Upper lobe of left lung (tissue), 6 donors: Measurements from ENCODE around the gene SLC6A3. TPM values are rescaled to one million over a fixed set of nuclear protein-coding genes. Genes with fewer than 3 reads are reported as not detected.
A peak's percentile ranks its signal among the peaks of the same experiment; 100 is the strongest.

Source experiments
- ATAC-seq, 2 donors: fragments of 200-7000 bp; cut with Tn5 transposase; one replicate each; pipeline ENCODE4 v1.9.1; 2022; ENCODE audit warnings: mild to moderate bottlenecking in 2 of 2, moderate library complexity in 2 of 2; ENCODE audit not compliant: low FRiP score in 2 of 2
- DNase-seq, 2 donors: peaks; one replicate each; pipeline ENCODE4 v3.0.0-alpha.2; 2019 to 2020
- H3K27ac ChIP-seq, 4 donors: fragments of 200-600 bp; sonication (generic); one replicate each; pipeline ENCODE4 v1.5.1; 2016 to 2019
- H3K27me3 ChIP-seq, 4 donors: fragments of 200-600 bp; sonication (generic); one replicate each; pipeline ENCODE4 v1.5.1; 2017 to 2019
- H3K36me3 ChIP-seq, 4 donors: fragments of 200-600 bp; sonication (generic); one replicate each; pipeline ENCODE4 v1.5.1; 2016 to 2019
- H3K4me1 ChIP-seq, 4 donors: fragments of 200-600 bp; sonication (generic); one replicate each; pipeline ENCODE4 v1.5.1; 2018 to 2019
- H3K4me3 ChIP-seq, 4 donors: fragments of 200-600 bp; sonication (generic); one replicate each; pipeline ENCODE4 v1.5.1; 2017 to 2019; ENCODE audit warnings: mild to moderate bottlenecking in 2 of 4, moderate library complexity in 1 of 4
- H3K9me3 ChIP-seq, 4 donors: fragments of 200-600 bp; sonication (generic); one replicate each; pipeline ENCODE4 v1.5.1; 2018 to 2019
- EP300 ChIP-seq, 4 donors: sonication (generic); formaldehyde crosslinking; IDR thresholded peaks; one replicate each; pipeline ENCODE4 v1.5.1; 2017; ENCODE audit warnings: antibody characterized with exemption in 4 of 4, control low read depth in 2 of 4
- POLR2A ChIP-seq, 4 donors: fragments of 450-650 bp; IDR thresholded peaks; one replicate each; pipeline ENCODE4 v1.5.1; 2016 to 2017; ENCODE audit warnings: antibody characterized with exemption in 4 of 4, mild to moderate bottlenecking in 2 of 4
- POLR2AphosphoS5 ChIP-seq, 2 donors: sonication (generic); formaldehyde crosslinking; IDR thresholded peaks; one replicate each; pipeline ENCODE4 v1.5.1; 2017; ENCODE audit warnings: antibody characterized with exemption in 2 of 2
- WGBS, 2 donors: methylation state at CpG; one replicate each; pipeline ENCODE4 v1.1.5; 2017 to 2018; 5-methylcytosine and 5-hydroxymethylcytosine counted together
- total RNA-seq, 6 donors: library from RNA; depleted of rRNA in 4 of 6; stranded (reverse); fragments of >200 nt in 4 of 6; gene quantifications; one replicate each; pipeline versions ENCODE4 v1.1.0 to v1.2.1, GENCODE V29; 2016 to 2021
- TF ChIP-seq, protein P1 (sequence below), 6 experiments: fragments of 450-650 bp in 4 of 6; fragments of 200-600 bp in 2 of 6; sonication (generic) in 2 of 6; IDR thresholded peaks; one replicate each; pipeline ENCODE4 v1.5.1; 2016 to 2019; ENCODE audit warnings: antibody characterized with exemption in 6 of 6
- donor health status: DM: no; HTN: no; CAD: no; lungs with moderate emphysema.
- donor health status: DM: no; HTN: yes; CAD: no; lungs with severe emphysema.

SLC6A3 gene
- total RNA-seq, 6 donors from 2014 or later, result 0.15 to 1.2 (median 0.36) TPM; not detected in 2

DNA sequence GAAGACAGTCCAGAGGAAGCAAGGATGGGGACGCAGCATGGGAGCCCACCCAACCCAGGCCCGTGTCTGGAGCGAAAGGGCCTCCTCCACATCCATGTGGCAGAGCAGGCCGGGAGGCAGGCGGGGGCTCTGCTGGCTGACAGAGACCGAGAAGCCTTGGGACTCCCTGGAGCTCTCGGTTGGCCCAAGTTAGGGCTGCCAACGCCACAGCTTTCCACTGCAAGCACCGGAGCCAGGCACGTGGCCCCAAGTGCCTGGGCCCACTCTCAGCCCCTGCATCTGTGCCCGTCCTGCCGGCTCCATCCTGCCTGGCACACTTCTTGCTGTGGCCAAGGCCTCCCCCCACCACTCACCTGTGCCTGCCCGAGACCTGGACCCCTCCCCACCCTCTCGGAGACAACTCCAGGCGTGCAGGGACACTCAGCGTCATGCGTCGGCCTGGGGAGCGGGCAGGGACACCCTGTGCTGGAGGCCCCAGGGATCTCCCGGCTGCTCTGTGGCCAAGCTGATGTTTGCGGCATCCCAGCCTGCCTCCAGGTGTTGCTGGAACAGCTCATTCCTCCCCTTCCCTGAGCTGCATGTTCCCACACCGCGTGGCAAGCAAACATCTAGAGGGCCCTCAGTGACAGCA is 31.5 kb downstream of the SLC6A3 start:
- TF ChIP-seq, protein P1, sequence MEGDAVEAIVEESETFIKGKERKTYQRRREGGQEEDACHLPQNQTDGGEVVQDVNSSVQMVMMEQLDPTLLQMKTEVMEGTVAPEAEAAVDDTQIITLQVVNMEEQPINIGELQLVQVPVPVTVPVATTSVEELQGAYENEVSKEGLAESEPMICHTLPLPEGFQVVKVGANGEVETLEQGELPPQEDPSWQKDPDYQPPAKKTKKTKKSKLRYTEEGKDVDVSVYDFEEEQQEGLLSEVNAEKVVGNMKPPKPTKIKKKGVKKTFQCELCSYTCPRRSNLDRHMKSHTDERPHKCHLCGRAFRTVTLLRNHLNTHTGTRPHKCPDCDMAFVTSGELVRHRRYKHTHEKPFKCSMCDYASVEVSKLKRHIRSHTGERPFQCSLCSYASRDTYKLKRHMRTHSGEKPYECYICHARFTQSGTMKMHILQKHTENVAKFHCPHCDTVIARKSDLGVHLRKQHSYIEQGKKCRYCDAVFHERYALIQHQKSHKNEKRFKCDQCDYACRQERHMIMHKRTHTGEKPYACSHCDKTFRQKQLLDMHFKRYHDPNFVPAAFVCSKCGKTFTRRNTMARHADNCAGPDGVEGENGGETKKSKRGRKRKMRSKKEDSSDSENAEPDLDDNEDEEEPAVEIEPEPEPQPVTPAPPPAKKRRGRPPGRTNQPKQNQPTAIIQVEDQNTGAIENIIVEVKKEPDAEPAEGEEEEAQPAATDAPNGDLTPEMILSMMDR (IDR thresholded peaks at IDR 0.05), result no peak
- TF ChIP-seq POLR2A (IDR thresholded peaks at IDR 0.05) (no peak), EP300 (IDR thresholded peaks at IDR 0.05) (no peak), POLR2AphosphoS5 (IDR thresholded peaks at IDR 0.05) (no peak)
- H3K36me3 ChIP-seq, result no peaks in the 10 kb centered on the region
- H3K27me3 ChIP-seq, result no peaks in the 10 kb centered on the region
- H3K4me3 ChIP-seq, result no peak overlapping the region
- 60 to 69% methylated on average over 4 to 22 of the region's 23 CpGs for WGBS, 2 donors
- no peaks in the 10 kb centered on the region for H3K9me3 ChIP-seq
- H3K27ac ChIP-seq, result no peak overlapping the region
- peak in 1 of 2 donors; percentile 60 for DNase-seq
- H3K4me1 ChIP-seq, result no peaks in the 10 kb centered on the region
- ATAC-seq, result no peak

DNA sequence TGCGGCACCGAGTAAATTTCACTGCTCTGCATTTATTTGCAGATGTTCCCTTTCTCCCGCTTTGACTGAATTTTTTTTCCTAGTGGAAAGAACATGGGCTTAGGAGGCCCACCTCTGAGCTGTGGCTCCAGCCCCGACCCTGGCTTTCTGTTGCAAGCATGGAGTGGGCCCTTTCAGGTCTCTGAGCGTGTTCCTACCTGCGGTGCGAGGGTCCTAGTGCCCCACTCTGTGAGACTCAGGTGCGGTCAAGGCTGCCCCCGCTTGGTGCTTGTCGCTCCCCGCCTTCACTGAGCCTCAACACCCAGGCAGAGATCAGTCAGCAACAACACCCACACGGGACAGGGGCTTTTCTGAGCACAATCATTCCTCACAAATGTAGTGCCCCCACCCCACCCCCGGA is 32.0 kb downstream of the SLC6A3 start:
- Histone ChIP-seq H3K27ac (no peak overlapping the region), H3K4me3 (no peak overlapping the region), H3K9me3 (no peaks in the 10 kb centered on the region), H3K4me1 (no peaks in the 10 kb centered on the region), H3K36me3 (no peaks in the 10 kb centered on the region), H3K27me3 (no peaks in the 10 kb centered on the region)
- DNase-seq (no peak), ATAC-seq (no peak)
- WGBS, 2 donors, result 63 to 67% methylated on average over 11 to 13 of the region's 13 CpGs
- TF ChIP-seq, protein P1 (IDR thresholded peaks at IDR 0.05), result no peak
- no peak for TF ChIP-seq EP300 (IDR thresholded peaks at IDR 0.05)
- TF ChIP-seq POLR2AphosphoS5 (IDR thresholded peaks at IDR 0.05), result no peak
- TF ChIP-seq POLR2A (IDR thresholded peaks at IDR 0.05), result no peak

DNA sequence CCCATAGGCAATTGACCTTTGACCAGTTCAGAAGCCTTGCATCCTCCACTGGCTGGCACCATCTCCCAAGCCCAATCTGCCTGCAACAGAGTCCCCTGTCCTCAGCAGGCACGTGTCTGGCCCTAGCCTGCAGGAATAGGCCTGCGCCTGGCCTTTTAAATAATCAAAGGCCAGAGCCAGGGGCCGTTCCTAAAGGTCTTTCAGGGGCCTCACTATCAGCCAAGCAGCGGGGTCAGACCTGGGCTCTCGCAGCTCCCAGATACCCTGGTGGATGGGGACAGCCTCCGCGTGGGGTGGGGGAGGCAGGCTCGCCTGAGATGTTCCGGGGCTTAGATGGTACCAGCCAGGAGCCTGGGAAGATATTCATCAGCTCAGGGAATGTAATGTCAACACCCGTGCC is 32.6 kb downstream of the SLC6A3 start:
- Histone ChIP-seq H3K27me3 (no peaks in the 10 kb centered on the region), H3K27ac (no peak overlapping the region), H3K4me3 (no peak overlapping the region), H3K36me3 (no peaks in the 10 kb centered on the region), H3K9me3 (no peaks in the 10 kb centered on the region), H3K4me1 (no peaks in the 10 kb centered on the region)
- no peak for TF ChIP-seq POLR2AphosphoS5 (IDR thresholded peaks at IDR 0.05)
- no peak for TF ChIP-seq POLR2A (IDR thresholded peaks at IDR 0.05)
- no peak for TF ChIP-seq EP300 (IDR thresholded peaks at IDR 0.05)
- TF ChIP-seq, protein P1 (IDR thresholded peaks at IDR 0.05), result no peak
- ATAC-seq (no peak), DNase-seq (no peak)
- 51 to 67% methylated on average over 9 to 10 of the region's 10 CpGs for WGBS, 2 donors

DNA sequence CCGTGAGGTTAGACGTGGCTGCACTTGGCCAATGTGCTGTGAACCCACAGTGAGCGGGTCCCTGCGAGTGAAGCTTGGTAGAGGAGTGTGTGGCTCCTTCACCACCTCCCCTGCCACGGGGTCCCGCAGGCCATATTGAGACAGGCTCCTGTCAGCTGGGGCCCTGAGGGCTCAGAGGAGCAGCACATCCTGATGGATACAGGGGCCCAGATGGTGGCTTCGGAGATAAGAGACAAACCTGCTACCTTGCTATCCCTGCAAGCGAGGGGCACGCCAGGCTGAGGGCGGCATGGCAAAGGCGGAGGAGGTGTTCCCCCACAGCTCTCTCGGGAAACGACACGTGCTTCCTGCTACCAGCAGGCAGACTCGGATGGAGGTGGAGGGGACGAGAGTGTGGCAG is 33.1 kb downstream of the SLC6A3 start:
- H3K4me3 ChIP-seq, result no peak overlapping the region
- no peaks in the 10 kb centered on the region for H3K9me3 ChIP-seq
- no peaks in the 10 kb centered on the region for H3K36me3 ChIP-seq
- no peak overlapping the region for H3K27ac ChIP-seq
- H3K4me1 ChIP-seq, result no peaks in the 10 kb centered on the region
- DNase-seq (no peak), ATAC-seq (no peak)
- 38 to 52% methylated on average over 11 to 16 of the region's 16 CpGs for WGBS, 2 donors
- TF ChIP-seq POLR2AphosphoS5 (IDR thresholded peaks at IDR 0.05), result no peak
- TF ChIP-seq, protein P1 (IDR thresholded peaks at IDR 0.05), result no peak
- H3K27me3 ChIP-seq, result no peaks in the 10 kb centered on the region

DNA sequence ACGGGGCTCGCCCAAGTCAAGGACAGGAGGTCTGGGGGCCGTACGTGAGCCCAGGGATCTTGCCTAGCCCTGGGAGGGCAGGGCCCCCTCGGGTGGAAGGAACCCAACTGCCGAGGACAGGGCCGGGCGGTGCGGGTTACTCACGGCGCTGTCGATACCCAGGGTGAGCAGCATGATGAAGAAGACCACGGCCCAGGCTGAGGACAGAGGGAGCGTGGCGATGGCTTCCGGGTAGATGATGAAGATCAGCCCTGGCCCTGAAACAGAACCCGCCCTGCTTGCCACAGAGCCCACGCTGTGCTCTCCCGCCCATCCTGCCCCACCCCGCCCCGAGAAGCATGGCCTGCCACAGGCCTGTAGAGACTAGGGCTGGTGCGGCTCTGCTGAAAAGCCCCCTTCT is 34.1 kb downstream of the SLC6A3 start:
- ATAC-seq, result no peak
- no peaks in the 10 kb centered on the region for H3K36me3 ChIP-seq
- no peaks in the 10 kb centered on the region for H3K9me3 ChIP-seq
- H3K4me3 ChIP-seq, result no peak overlapping the region
- 83 to 87% methylated on average over 19 to 22 of the region's 22 CpGs for whole genome bisulfite sequencing, 2 donors
- no peaks in the 10 kb centered on the region for H3K4me1 ChIP-seq
- no peak for DNase-seq
- H3K27me3 ChIP-seq, result no peaks in the 10 kb centered on the region
- TF ChIP-seq POLR2A (IDR thresholded peaks at IDR 0.05), result no peak
- TF ChIP-seq, protein P1 (IDR thresholded peaks at IDR 0.05), result no peak
- no peak for TF ChIP-seq POLR2AphosphoS5 (IDR thresholded peaks at IDR 0.05)
- no peak for TF ChIP-seq EP300 (IDR thresholded peaks at IDR 0.05)
- no peak overlapping the region for H3K27ac ChIP-seq
